Measurements from ENCODE around the gene AVP. TPM values are rescaled to one million over a fixed set of nuclear protein-coding genes. Genes with fewer than 3 reads are reported as not detected.

The AVP gene
- total RNA-seq, 2 donors from 2014 or later, result 3.1 TPM; not detected in 1

- TF ChIP-seq POLR2AphosphoS5 (IDR thresholded peaks at IDR 0.05) (no peak), POLR2A (IDR thresholded peaks at IDR 0.05) (no peak)
- H3K27ac ChIP-seq, result no peak overlapping the region
- H3K27me3 ChIP-seq (replicated peaks; ENCODE audit: insufficient read depth), result no peaks in the 10 kb centered on the region
- no peaks in the 10 kb centered on the region for H3K4me1 ChIP-seq (replicated peaks)
- intact Hi-C loops (cut with DNase I), result no loop called here
- no peak overlapping the region for H3K4me3 ChIP-seq
- H3K36me3 ChIP-seq, result no peaks in the 10 kb centered on the region
- no peaks in the 10 kb centered on the region for H3K9me3 ChIP-seq
- WGBS, result 90% methylated on average over 7 of the region's 7 CpGs
- no peak for DNase-seq (ENCODE audit: low spot score)
Observed at GRCh38 chr20:3084986-3085360, 449 bp upstream of the AVP start.

- Histone ChIP-seq H3K4me1 (replicated peaks) (no peaks in the 10 kb centered on the region), H3K27me3 (replicated peaks; ENCODE audit: insufficient read depth) (no peaks in the 10 kb centered on the region), H3K27ac (no peak overlapping the region), H3K9me3 (no peaks in the 10 kb centered on the region), H3K36me3 (no peaks in the 10 kb centered on the region), H3K4me3 (peak overlapping the region; percentile 15 to 35)
- intact Hi-C loops (cut with DNase I), result no loop called here
- whole genome bisulfite sequencing, result 36% methylated on average over 49 of the region's 76 CpGs
- DNase-seq (ENCODE audit: low spot score), result no peak
- TF ChIP-seq CTCF (IDR thresholded peaks at IDR 0.05) (no peak), POLR2AphosphoS5 (IDR thresholded peaks at IDR 0.05) (no peak)
Observed at GRCh38 chr20:3082955-3083952, 1.3 kb downstream of the AVP start.

- peak overlapping the region; percentile 15 to 35 for H3K4me3 ChIP-seq
- no peaks in the 10 kb centered on the region for H3K36me3 ChIP-seq
Observed at GRCh38 chr20:3082306-3082951, 2.1 kb downstream of the AVP start.

GRCh38 chr20:3081641-3082040 lies 2.9 kb downstream of the AVP start:
- no peak for DNase-seq (ENCODE audit: low spot score)
- Histone ChIP-seq H3K4me3 (no peak overlapping the region), H3K4me1 (replicated peaks) (no peaks in the 10 kb centered on the region), H3K9me3 (no peaks in the 10 kb centered on the region), H3K27ac (no peak overlapping the region), H3K36me3 (no peaks in the 10 kb centered on the region), H3K27me3 (replicated peaks; ENCODE audit: insufficient read depth) (no peaks in the 10 kb centered on the region)
- TF ChIP-seq POLR2A (IDR thresholded peaks at IDR 0.05) (no peak), CTCF (IDR thresholded peaks at IDR 0.05) (no peak), POLR2AphosphoS5 (IDR thresholded peaks at IDR 0.05) (no peak)
- 89% methylated on average over 11 of the region's 11 CpGs for WGBS
- intact Hi-C loops (cut with DNase I), result no loop called here

More at GRCh38 chr20:3082306-3082951, 2.1 kb downstream of the AVP start:
- Histone ChIP-seq H3K4me1 (replicated peaks) (no peaks in the 10 kb centered on the region), H3K27me3 (replicated peaks; ENCODE audit: insufficient read depth) (no peaks in the 10 kb centered on the region), H3K27ac (no peak overlapping the region), H3K9me3 (no peaks in the 10 kb centered on the region)
- intact Hi-C loops (cut with DNase I), result no loop called here
- 6% methylated on average over 56 of the region's 71 CpGs for WGBS
- no peak for DNase-seq (ENCODE audit: low spot score)
- TF ChIP-seq POLR2A (IDR thresholded peaks at IDR 0.05) (no peak), POLR2AphosphoS5 (IDR thresholded peaks at IDR 0.05) (no peak), CTCF (IDR thresholded peaks at IDR 0.05) (no peak)

GRCh38 chr20:3080939-3081388 lies 3.6 kb downstream of the AVP start:
- Histone ChIP-seq H3K4me3 (no peak overlapping the region), H3K9me3 (no peaks in the 10 kb centered on the region), H3K27ac (no peak overlapping the region), H3K4me1 (replicated peaks) (no peaks in the 10 kb centered on the region), H3K36me3 (no peaks in the 10 kb centered on the region), H3K27me3 (replicated peaks; ENCODE audit: insufficient read depth) (no peaks in the 10 kb centered on the region)
- intact Hi-C loops (cut with DNase I), result no loop called here
- WGBS, result 58% methylated on average over 6 of the region's 6 CpGs
- TF ChIP-seq CTCF (IDR thresholded peaks at IDR 0.05) (no peak), POLR2A (IDR thresholded peaks at IDR 0.05) (no peak), POLR2AphosphoS5 (IDR thresholded peaks at IDR 0.05) (no peak)
- no peak for DNase-seq (ENCODE audit: low spot score)

Measured in prostate gland (tissue), 2 donors.